Neural crest cell (in vitro differentiated cells): Measurements from ENCODE around the gene ARHGAP45. TPM values are rescaled to one million over a fixed set of nuclear protein-coding genes. Genes with fewer than 3 reads are reported as not detected.
"Not testable (repeated sequence)": the region's sequence is repeated elsewhere in the genome, so short reads cannot be mapped to it uniquely, and the experiment has no call there.

Experiments used
- DNase-seq: peaks from one replicate; pipeline ENCODE4 v3.0.0; 2021; ENCODE audit warnings: low read depth, mixed read lengths, low spot score
- H3K27ac Mint-ChIP-seq: one replicate; pipeline ENCODE4 v1.8.0; 2021; ENCODE audit warnings: mild to moderate bottlenecking, mixed read lengths; ENCODE audit not compliant: unreplicated experiment
- H3K27me3 Mint-ChIP-seq: 2 replicates; pipeline ENCODE4 v1.8.0; 2021; ENCODE audit warnings: low read depth, mild to moderate bottlenecking, mixed read lengths
- H3K36me3 Mint-ChIP-seq: 2 replicates; pipeline ENCODE4 v1.8.0; 2021; ENCODE audit warnings: low read depth, mild to moderate bottlenecking, mixed read lengths
- H3K4me1 Mint-ChIP-seq: 2 replicates; pipeline ENCODE4 v1.8.0; 2021; ENCODE audit warnings: mixed read lengths
- H3K4me3 Mint-ChIP-seq: one replicate; pipeline ENCODE4 v1.8.0; 2021; ENCODE audit warnings: mild to moderate bottlenecking, mixed read lengths
- H3K9me3 Mint-ChIP-seq: 2 replicates; pipeline ENCODE4 v1.8.0; 2021; ENCODE audit warnings: mixed read lengths
- CTCF ChIP-seq: fragments of 200-600 bp; sonication (generic); conservative IDR thresholded peaks from 2 replicates; pipeline ENCODE4 v1.5.0; 2021; ENCODE audit warnings: antibody characterized with exemption, mild to moderate bottlenecking
- total RNA-seq: library from RNA; stranded (reverse); gene quantifications from 2 replicates; pipeline ENCODE4 v1.2.1, GENCODE V29; 2021

The ARHGAP45 gene
- total RNA-seq, 1 donor from 2014 or later, result 1.6 TPM

DNA sequence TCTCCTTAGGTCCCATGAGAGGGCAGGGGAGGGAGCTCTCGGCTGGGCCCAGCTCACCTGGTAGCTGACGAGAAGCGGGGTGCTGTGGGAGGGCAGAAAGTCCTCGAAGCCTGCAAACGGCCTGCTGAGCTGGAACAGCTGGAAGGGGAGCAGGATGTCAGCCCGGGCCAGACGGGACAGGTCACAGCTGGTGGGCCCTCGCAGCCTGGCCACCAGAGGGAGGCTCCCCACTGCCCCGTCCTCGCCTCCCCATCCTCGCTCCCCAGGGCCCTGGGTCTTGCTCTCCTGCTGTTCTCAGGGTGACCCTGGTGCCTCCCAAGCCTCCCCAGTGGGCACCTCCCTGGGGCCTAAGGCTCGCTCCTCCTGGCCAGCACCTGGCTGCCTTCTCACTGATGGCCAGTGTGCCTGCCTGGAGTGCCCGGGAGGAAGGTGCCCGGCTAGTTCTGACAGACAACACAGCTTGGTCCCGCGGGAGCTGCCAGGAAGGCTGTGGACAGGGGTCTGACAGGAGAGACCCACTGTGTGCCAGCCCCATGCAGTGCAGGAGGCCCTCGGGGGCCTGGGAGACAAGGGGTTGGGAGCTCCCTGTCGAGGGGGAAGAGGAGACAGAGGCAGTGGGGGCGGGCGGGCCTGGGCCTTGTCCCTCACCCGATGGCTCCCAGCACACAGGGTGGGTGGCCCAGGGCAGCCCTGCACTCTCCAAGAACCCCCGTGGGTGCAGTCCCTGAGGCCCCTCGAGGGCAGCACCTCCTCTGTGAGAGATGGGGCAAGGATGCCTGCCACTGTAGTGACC lies 57.1 kb downstream of the ARHGAP45 start:
- Mint-ChIP-seq H3K27ac (no peak overlapping the region), H3K36me3 (peaks cover 6% of the 10 kb centered on the region), H3K4me3 (no peak overlapping the region), H3K9me3 (no peaks in the 10 kb centered on the region), H3K4me1 (no peaks in the 10 kb centered on the region), H3K27me3 (no peaks in the 10 kb centered on the region)
- DNase-seq, result no peak
- TF ChIP-seq CTCF, result no peak

- no peak overlapping the region for H3K4me3 Mint-ChIP-seq
- no peak for TF ChIP-seq CTCF
- no peaks in the 10 kb centered on the region for H3K27me3 Mint-ChIP-seq
- no peak for DNase-seq
- no peak overlapping the region for H3K27ac Mint-ChIP-seq
- no peaks in the 10 kb centered on the region for H3K9me3 Mint-ChIP-seq
- H3K4me1 Mint-ChIP-seq, result no peaks in the 10 kb centered on the region
- peaks cover 6% of the 10 kb centered on the region for H3K36me3 Mint-ChIP-seq
Observed at GRCh38 chr19:1125601-1126467, 58.9 kb downstream of the ARHGAP45 start.

GRCh38 chr19:1126984-1127760 lies 60.2 kb downstream of the ARHGAP45 start:
- peaks cover 2% of the 10 kb centered on the region for H3K36me3 Mint-ChIP-seq

GRCh38 chr19:1128106-1128505 lies 61.1 kb downstream of the ARHGAP45 start:
- no peak for DNase-seq
- H3K36me3 Mint-ChIP-seq, result no peaks in the 10 kb centered on the region

More at GRCh38 chr19:1126984-1127760, 60.2 kb downstream of the ARHGAP45 start:
- Mint-ChIP-seq H3K27ac (no peak overlapping the region), H3K4me3 (no peak overlapping the region), H3K27me3 (no peaks in the 10 kb centered on the region), H3K9me3 (no peaks in the 10 kb centered on the region), H3K4me1 (no peaks in the 10 kb centered on the region)
- no peak for TF ChIP-seq CTCF
- no peak for DNase-seq

GRCh38 chr19:1129084-1129483 lies 62.1 kb downstream of the ARHGAP45 start:
- not testable (repeated sequence) for DNase-seq, H3K4me1 Mint-ChIP-seq, H3K4me3 Mint-ChIP-seq, H3K36me3 Mint-ChIP-seq, H3K9me3 Mint-ChIP-seq, H3K27me3 Mint-ChIP-seq, H3K27ac Mint-ChIP-seq

More at GRCh38 chr19:1128106-1128505, 61.1 kb downstream of the ARHGAP45 start:
- no peaks in the 10 kb centered on the region for H3K27me3 Mint-ChIP-seq
- H3K9me3 Mint-ChIP-seq, result no peaks in the 10 kb centered on the region
- H3K4me3 Mint-ChIP-seq, result no peak overlapping the region
- no peak for TF ChIP-seq CTCF
- no peaks in the 10 kb centered on the region for H3K4me1 Mint-ChIP-seq
- no peak overlapping the region for H3K27ac Mint-ChIP-seq
